Smooth muscle cell (in vitro differentiated cells): ENCODE results near the gene BTBD17. TPM values are rescaled to one million over a fixed set of nuclear protein-coding genes. Genes with fewer than 3 reads are reported as not detected.

Experiments used
- DNase-seq: peaks from one replicate; lab custom pipeline; 2025; ENCODE audit not compliant: unreplicated experiment; lab: John Stamatoyannopoulos, UW
- H2AFZ ChIP-seq: fragments of 200-600 bp; sonication (generic); 2 replicates; pipeline ENCODE4 v1.6.0; 2016; ENCODE audit warnings: antibody characterized with exemption, low read depth, mild to moderate bottlenecking
- H3F3A ChIP-seq: fragments of 200-600 bp; sonication (generic); 2 replicates; pipeline ENCODE4 v1.6.0; 2017; ENCODE audit warnings: antibody characterized with exemption, low read depth
- H3K27ac ChIP-seq: fragments of 200-600 bp; sonication (generic); 2 replicates; pipeline ENCODE4 v1.5.1; 2016; ENCODE audit warnings: low read depth, mild to moderate bottlenecking
- H3K27me3 ChIP-seq: fragments of 200-600 bp; sonication (generic); 2 replicates; pipeline ENCODE4 v1.6.1; 2016; ENCODE audit warnings: low read depth, mild to moderate bottlenecking
- H3K36me3 ChIP-seq: fragments of 200-600 bp; sonication (generic); 2 replicates; pipeline ENCODE4 v1.5.1; 2016; ENCODE audit warnings: low read depth
- H3K4me1 ChIP-seq: fragments of 200-600 bp; sonication (generic); 2 replicates; pipeline ENCODE4 v1.5.1; 2016; ENCODE audit warnings: low read depth
- H3K4me2 ChIP-seq: fragments of 200-600 bp; sonication (generic); 2 replicates; pipeline ENCODE4 v1.6.0; 2016; ENCODE audit warnings: mild to moderate bottlenecking
- H3K4me3 ChIP-seq: fragments of 200-600 bp; sonication (generic); 2 replicates; pipeline ENCODE4 v1.5.1; 2016; ENCODE audit warnings: mild to moderate bottlenecking
- H3K79me2 ChIP-seq: fragments of 200-600 bp; sonication (generic); 2 replicates; pipeline ENCODE4 v1.6.0; 2016; ENCODE audit warnings: low read depth, mild to moderate bottlenecking
- H3K9ac ChIP-seq: fragments of 200-600 bp; sonication (generic); 2 replicates; pipeline ENCODE4 v1.6.0; 2016; ENCODE audit warnings: low read depth
- H3K9me3 ChIP-seq: fragments of 200-600 bp; sonication (generic); replicated peaks from 2 replicates; pipeline ENCODE4 v1.5.1; 2016; ENCODE audit warnings: low read depth
- H4K20me1 ChIP-seq: fragments of 200-600 bp; sonication (generic); 2 replicates; pipeline ENCODE4 v1.6.0; 2016; ENCODE audit warnings: low read depth
- CTCF ChIP-seq: fragments of 200-600 bp; sonication (generic); IDR thresholded peaks from 2 replicates; pipeline ENCODE4 v1.5.1; 2017; ENCODE audit warnings: borderline replicate concordance, mild to moderate bottlenecking, antibody characterized with exemption; ENCODE audit not compliant: insufficient read depth, poor library complexity, severe bottlenecking
- WGBS: methylation state at CpG from one replicate; pipeline ENCODE4 v1.1.7; 2016; ENCODE audit warnings: low lambda C conversion rate; 5-methylcytosine and 5-hydroxymethylcytosine counted together
- polyA plus RNA-seq: library from polyadenylated mRNA; unstranded; fragments of >200 nt; fragmentation: Nextera tagmentation; extraction: Ambion mirVana; gene quantifications from 2 replicates; pipeline ENCODE4 v1.2.1, GENCODE V29; 2016
- total RNA-seq: library from RNA; depleted of rRNA; stranded (reverse); fragments of >200 nt; gene quantifications from 2 replicates; pipeline ENCODE4 v1.2.3, GENCODE V29; 2014

Gene BTBD17
- total and polyA plus RNA-seq, 2 experiments from 2014 or later, result not detected

- no peak overlapping the region for H3K4me2 ChIP-seq
- no peaks in the 10 kb centered on the region for H3K27me3 ChIP-seq
- no peak overlapping the region for H3K27ac ChIP-seq
- peaks cover 4% of the 10 kb centered on the region for H3F3A ChIP-seq
- peaks cover 6% of the 10 kb centered on the region for H3K4me1 ChIP-seq
- no peaks in the 10 kb centered on the region for H4K20me1 ChIP-seq
- no peak for DNase-seq
- H3K9me3 ChIP-seq, result no peaks in the 10 kb centered on the region
- no peak for TF ChIP-seq CTCF
- H2AFZ ChIP-seq, result no peak overlapping the region
- no peaks in the 10 kb centered on the region for H3K79me2 ChIP-seq
- WGBS, result 63% methylated on average over 5 of the region's 5 CpGs
- no peaks in the 10 kb centered on the region for H3K36me3 ChIP-seq
- H3K9ac ChIP-seq, result no peak overlapping the region
- H3K4me3 ChIP-seq, result no peak overlapping the region
Measured at GRCh38 chr17:74392848-74393247, 31.2 kb upstream of the BTBD17 start.

GRCh38 chr17:74391771-74392170 lies 30.1 kb upstream of the BTBD17 start:
- no peak for DNase-seq
- Histone ChIP-seq H3K9ac (no peak overlapping the region), H3K27me3 (no peaks in the 10 kb centered on the region), H3K4me2 (peak overlapping the region; percentile 45), H3K27ac (peak overlapping the region; percentile 69), H3K4me1 (peaks cover 12% of the 10 kb centered on the region), H4K20me1 (no peaks in the 10 kb centered on the region), H2AFZ (no peak overlapping the region), H3F3A (peaks cover 4% of the 10 kb centered on the region), H3K9me3 (no peaks in the 10 kb centered on the region), H3K79me2 (no peaks in the 10 kb centered on the region), H3K36me3 (no peaks in the 10 kb centered on the region), H3K4me3 (no peak overlapping the region)
- TF ChIP-seq CTCF, result no peak
- 68% methylated on average over 5 of the region's 5 CpGs for WGBS

GRCh38 chr17:74390680-74391653 lies 29.3 kb upstream of the BTBD17 start:
- Histone ChIP-seq H3K9me3 (no peaks in the 10 kb centered on the region), H3K4me2 (peak overlapping the region; percentile 45), H3F3A (peaks cover 6% of the 10 kb centered on the region), H4K20me1 (no peaks in the 10 kb centered on the region), H3K36me3 (no peaks in the 10 kb centered on the region), H3K4me3 (no peak overlapping the region), H3K9ac (no peak overlapping the region), H3K27me3 (no peaks in the 10 kb centered on the region), H2AFZ (no peak overlapping the region), H3K79me2 (no peaks in the 10 kb centered on the region), H3K27ac (peak overlapping the region; percentile 69), H3K4me1 (peaks cover 15% of the 10 kb centered on the region)
- 51% methylated on average over 11 of the region's 11 CpGs for WGBS
- DNase-seq, result no peak
- TF ChIP-seq CTCF, result no peak
